GM10266 (cell line): ENCODE measurements around the gene CTNND2.

Experiments
- DNase-seq: peaks from one replicate; pipeline ENCODE4 v3.0.0; 2012; ENCODE audit errors: extremely low spot score
- CTCF ChIP-seq: IDR thresholded peaks from 2 replicates; pipeline ENCODE4 v1.5.1; 2012; ENCODE audit warnings: mild to moderate bottlenecking, low read depth; ENCODE audit not compliant: control insufficient read depth, insufficient read depth; ENCODE audit errors: missing control alignments

CTNND2 gene

GRCh38 chr5:11214864-11215644 lies 689.2 kb downstream of the CTNND2 start:
- no peak for TF ChIP-seq CTCF
- DNase-seq = no peak

- no peak for DNase-seq
- no peak for TF ChIP-seq CTCF
These were observed 691.5 kb downstream of the CTNND2 start for GRCh38 chr5:11212706-11213105.

GRCh38 chr5:11197726-11198125 lies 706.5 kb downstream of the CTNND2 start:
- DNase-seq = no peak

GRCh38 chr5:11191673-11192072 lies 712.6 kb downstream of the CTNND2 start:
- DNase-seq = no peak
- no peak for TF ChIP-seq CTCF

More at GRCh38 chr5:11197726-11198125, 706.5 kb downstream of the CTNND2 start:
- no peak for TF ChIP-seq CTCF

GRCh38 chr5:11182441-11183080 lies 721.7 kb downstream of the CTNND2 start:
- peak; percentile 14 for DNase-seq
- TF ChIP-seq CTCF = peak; percentile 43

- no peak for DNase-seq
- no peak for TF ChIP-seq CTCF
These were observed 722.3 kb downstream of the CTNND2 start for GRCh38 chr5:11181940-11182339.

- DNase-seq = no peak
- TF ChIP-seq CTCF = no peak
These were observed 723.4 kb downstream of the CTNND2 start for GRCh38 chr5:11180890-11181289.
